ENCODE data around the gene UCK1.
"Not testable (repeated sequence)": the region's sequence is repeated elsewhere in the genome, so short reads cannot be mapped to it uniquely, and the experiment has no call there.

The UCK1 gene

GRCh38 chr9:131566158-131566557 is 35.1 kb upstream of the UCK1 start:
- Histone ChIP-seq H3K4me2 (ENCODE audit: low read length) (no peak overlapping the region), H3K27me3 (ENCODE audit: control insufficient read depth, insufficient read depth, low read length) (no peaks in the 10 kb centered on the region), H3K9me3 (replicated peaks; ENCODE audit: low read length) (no peaks in the 10 kb centered on the region), H3K4me1 (ENCODE audit: control insufficient read depth, insufficient read depth, low read length) (no peaks in the 10 kb centered on the region), H3K36me3 (ENCODE audit: insufficient read depth, low read length) (peaks cover 5% of the 10 kb centered on the region), H3K9ac (ENCODE audit: low read depth, low read length) (no peak overlapping the region), H3K4me3 (ENCODE audit: low read length) (no peak overlapping the region)

- no peak overlapping the region for H3K4me2 ChIP-seq (ENCODE audit: low read length)
- no peaks in the 10 kb centered on the region for H3K9me3 ChIP-seq (replicated peaks; ENCODE audit: low read length)
- H3K4me3 ChIP-seq (ENCODE audit: low read length), result no peak overlapping the region
- H3K9ac ChIP-seq (ENCODE audit: low read depth, low read length), result no peak overlapping the region
- no peaks in the 10 kb centered on the region for H3K27me3 ChIP-seq (ENCODE audit: control insufficient read depth, insufficient read depth, low read length)
- H3K36me3 ChIP-seq (ENCODE audit: insufficient read depth, low read length), result peaks cover 5% of the 10 kb centered on the region
- H3K4me1 ChIP-seq (ENCODE audit: control insufficient read depth, insufficient read depth, low read length), result no peaks in the 10 kb centered on the region
Measured at GRCh38 chr9:131565369-131565768, 34.3 kb upstream of the UCK1 start.

- no peaks in the 10 kb centered on the region for H3K9me3 ChIP-seq (replicated peaks; ENCODE audit: low read length)
- no peaks in the 10 kb centered on the region for H3K27me3 ChIP-seq (ENCODE audit: control insufficient read depth, insufficient read depth, low read length)
- no peaks in the 10 kb centered on the region for H3K4me1 ChIP-seq (ENCODE audit: control insufficient read depth, insufficient read depth, low read length)
- H3K4me3 ChIP-seq (ENCODE audit: low read length), result no peak overlapping the region
- H3K4me2 ChIP-seq (ENCODE audit: low read length), result no peak overlapping the region
- H3K9ac ChIP-seq (ENCODE audit: low read depth, low read length), result no peak overlapping the region
- no peaks in the 10 kb centered on the region for H3K36me3 ChIP-seq (ENCODE audit: insufficient read depth, low read length)
Measured at GRCh38 chr9:131562032-131562959, 31.2 kb upstream of the UCK1 start.

GRCh38 chr9:131559421-131560000 is 28.4 kb upstream of the UCK1 start:
- Histone ChIP-seq H3K9ac (ENCODE audit: low read depth, low read length) (no peak overlapping the region), H3K4me1 (ENCODE audit: control insufficient read depth, insufficient read depth, low read length) (no peaks in the 10 kb centered on the region), H3K36me3 (ENCODE audit: insufficient read depth, low read length) (no peaks in the 10 kb centered on the region), H3K4me3 (ENCODE audit: low read length) (no peak overlapping the region), H3K27me3 (ENCODE audit: control insufficient read depth, insufficient read depth, low read length) (peaks cover 19% of the 10 kb centered on the region), H3K9me3 (replicated peaks; ENCODE audit: low read length) (no peaks in the 10 kb centered on the region), H3K4me2 (ENCODE audit: low read length) (no peak overlapping the region)

- H3K9ac ChIP-seq (ENCODE audit: low read depth, low read length), result no peak overlapping the region
- H3K36me3 ChIP-seq (ENCODE audit: insufficient read depth, low read length), result no peaks in the 10 kb centered on the region
- H3K4me1 ChIP-seq (ENCODE audit: control insufficient read depth, insufficient read depth, low read length), result no peaks in the 10 kb centered on the region
- H3K4me3 ChIP-seq (ENCODE audit: low read length), result no peak overlapping the region
- H3K27me3 ChIP-seq (ENCODE audit: control insufficient read depth, insufficient read depth, low read length), result peaks cover 32% of the 10 kb centered on the region
- no peaks in the 10 kb centered on the region for H3K9me3 ChIP-seq (replicated peaks; ENCODE audit: low read length)
- H3K4me2 ChIP-seq (ENCODE audit: low read length), result no peak overlapping the region
Measured at GRCh38 chr9:131557855-131558548, 26.9 kb upstream of the UCK1 start.

- Histone ChIP-seq H3K9ac (ENCODE audit: low read depth, low read length) (no peak overlapping the region), H3K9me3 (replicated peaks; ENCODE audit: low read length) (no peaks in the 10 kb centered on the region), H3K4me2 (ENCODE audit: low read length) (no peak overlapping the region), H3K4me1 (ENCODE audit: control insufficient read depth, insufficient read depth, low read length) (no peaks in the 10 kb centered on the region), H3K4me3 (ENCODE audit: low read length) (no peak overlapping the region), H3K27me3 (ENCODE audit: control insufficient read depth, insufficient read depth, low read length) (peaks cover 38% of the 10 kb centered on the region), H3K36me3 (ENCODE audit: insufficient read depth, low read length) (no peaks in the 10 kb centered on the region)
Measured at GRCh38 chr9:131555841-131556673, 25.0 kb upstream of the UCK1 start.

GRCh38 chr9:131554843-131555351 is 23.8 kb upstream of the UCK1 start:
- H3K4me2 ChIP-seq (ENCODE audit: low read length), result no peak overlapping the region
- H3K4me1 ChIP-seq (ENCODE audit: control insufficient read depth, insufficient read depth, low read length), result no peaks in the 10 kb centered on the region
- H3K9ac ChIP-seq (ENCODE audit: low read depth, low read length), result no peak overlapping the region
- H3K36me3 ChIP-seq (ENCODE audit: insufficient read depth, low read length), result no peaks in the 10 kb centered on the region
- no peaks in the 10 kb centered on the region for H3K9me3 ChIP-seq (replicated peaks; ENCODE audit: low read length)
- H3K4me3 ChIP-seq (ENCODE audit: low read length), result no peak overlapping the region
- peaks cover 44% of the 10 kb centered on the region for H3K27me3 ChIP-seq (ENCODE audit: control insufficient read depth, insufficient read depth, low read length)

GRCh38 chr9:131554087-131554842 is 23.2 kb upstream of the UCK1 start:
- Histone ChIP-seq H3K9ac (ENCODE audit: low read depth, low read length) (no peak overlapping the region), H3K4me2 (ENCODE audit: low read length) (no peak overlapping the region), H3K36me3 (ENCODE audit: insufficient read depth, low read length) (no peaks in the 10 kb centered on the region), H3K27me3 (ENCODE audit: control insufficient read depth, insufficient read depth, low read length) (peaks cover 49% of the 10 kb centered on the region), H3K4me1 (ENCODE audit: control insufficient read depth, insufficient read depth, low read length) (no peaks in the 10 kb centered on the region), H3K4me3 (ENCODE audit: low read length) (no peak overlapping the region), H3K9me3 (replicated peaks; ENCODE audit: low read length) (no peaks in the 10 kb centered on the region)

- H3K27me3 ChIP-seq (ENCODE audit: control insufficient read depth, insufficient read depth, low read length), result peaks cover 65% of the 10 kb centered on the region
- H3K36me3 ChIP-seq (ENCODE audit: insufficient read depth, low read length), result no peaks in the 10 kb centered on the region
- no peaks in the 10 kb centered on the region for H3K9me3 ChIP-seq (replicated peaks; ENCODE audit: low read length)
- no peak overlapping the region for H3K4me2 ChIP-seq (ENCODE audit: low read length)
- no peak overlapping the region for H3K4me3 ChIP-seq (ENCODE audit: low read length)
- no peak overlapping the region for H3K9ac ChIP-seq (ENCODE audit: low read depth, low read length)
- no peaks in the 10 kb centered on the region for H3K4me1 ChIP-seq (ENCODE audit: control insufficient read depth, insufficient read depth, low read length)
Measured at GRCh38 chr9:131552030-131552429, 21.0 kb upstream of the UCK1 start.

- H3K9me3 ChIP-seq (replicated peaks; ENCODE audit: low read length); H3K9ac ChIP-seq (ENCODE audit: low read depth, low read length); H3K4me2 ChIP-seq (ENCODE audit: low read length); H3K4me3 ChIP-seq (ENCODE audit: low read length); H3K36me3 ChIP-seq (ENCODE audit: insufficient read depth, low read length); H3K4me1 ChIP-seq (ENCODE audit: control insufficient read depth, insufficient read depth, low read length): not testable (repeated sequence)
- H3K27me3 ChIP-seq (ENCODE audit: control insufficient read depth, insufficient read depth, low read length), result peaks cover 67% of the 10 kb centered on the region
Measured at GRCh38 chr9:131550465-131550864, 19.4 kb upstream of the UCK1 start.

Data from skeletal muscle satellite cell (primary cell).